Measurements from ENCODE around the gene ARL9.

The ARL9 gene

DNA sequence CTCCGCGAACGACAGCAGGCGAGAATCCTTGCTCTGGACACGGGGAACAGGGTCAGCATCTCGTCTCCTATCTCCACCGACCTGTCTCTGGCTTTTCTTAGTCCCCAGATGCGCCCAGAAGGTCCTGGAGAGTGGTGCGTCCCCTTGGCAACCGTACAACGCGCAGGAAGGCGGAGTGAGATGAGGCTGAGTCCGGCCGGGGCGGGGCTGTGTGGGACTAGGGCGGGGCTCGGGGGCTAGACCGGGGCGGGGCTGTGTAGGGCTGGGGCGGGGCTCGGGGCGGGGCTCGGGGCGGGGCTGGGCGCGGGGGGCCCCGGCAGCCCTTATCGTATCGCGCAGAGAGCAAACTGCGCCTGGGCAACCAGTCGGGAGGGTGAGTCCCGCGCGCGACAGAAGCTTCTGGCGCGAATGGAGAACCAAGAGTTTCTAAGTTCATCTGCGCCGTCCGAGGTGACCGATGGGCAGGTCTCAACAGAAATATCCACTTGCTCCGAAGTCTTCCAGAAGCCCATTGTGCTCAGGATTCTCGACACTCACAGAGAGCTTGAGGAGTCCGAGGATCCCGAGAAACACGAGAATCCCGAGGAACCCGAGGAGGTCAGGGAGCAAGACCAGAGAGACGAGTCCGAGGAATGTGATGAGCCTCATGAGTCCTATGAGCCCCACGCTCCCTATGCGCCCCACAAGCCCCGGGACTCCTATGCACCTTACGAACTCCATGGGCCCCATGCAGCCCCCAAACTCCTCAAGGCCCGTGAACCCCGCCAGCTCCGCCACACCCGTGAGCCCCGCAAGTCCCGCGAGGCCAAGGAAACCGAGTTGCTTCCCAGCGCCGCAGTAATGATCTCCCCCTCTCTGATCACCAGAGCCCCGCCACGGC is 24.9 kb downstream of the ARL9 start:
- H3K4me3 ChIP-seq (replicated peaks; ENCODE audit: insufficient read depth, low read length): peak overlapping the region; percentile 46
- DNase-seq (ENCODE audit: low read depth in 1 of 2, low spot score in 1 of 2): peak; percentile 40 to 57
- no peak overlapping the region for H3K27ac ChIP-seq (replicated peaks)
- H3K27me3 ChIP-seq (ENCODE audit: insufficient read depth, poor library complexity, severe bottlenecking): peaks cover 22% of the 10 kb centered on the region
- TF ChIP-seq, protein P1, sequence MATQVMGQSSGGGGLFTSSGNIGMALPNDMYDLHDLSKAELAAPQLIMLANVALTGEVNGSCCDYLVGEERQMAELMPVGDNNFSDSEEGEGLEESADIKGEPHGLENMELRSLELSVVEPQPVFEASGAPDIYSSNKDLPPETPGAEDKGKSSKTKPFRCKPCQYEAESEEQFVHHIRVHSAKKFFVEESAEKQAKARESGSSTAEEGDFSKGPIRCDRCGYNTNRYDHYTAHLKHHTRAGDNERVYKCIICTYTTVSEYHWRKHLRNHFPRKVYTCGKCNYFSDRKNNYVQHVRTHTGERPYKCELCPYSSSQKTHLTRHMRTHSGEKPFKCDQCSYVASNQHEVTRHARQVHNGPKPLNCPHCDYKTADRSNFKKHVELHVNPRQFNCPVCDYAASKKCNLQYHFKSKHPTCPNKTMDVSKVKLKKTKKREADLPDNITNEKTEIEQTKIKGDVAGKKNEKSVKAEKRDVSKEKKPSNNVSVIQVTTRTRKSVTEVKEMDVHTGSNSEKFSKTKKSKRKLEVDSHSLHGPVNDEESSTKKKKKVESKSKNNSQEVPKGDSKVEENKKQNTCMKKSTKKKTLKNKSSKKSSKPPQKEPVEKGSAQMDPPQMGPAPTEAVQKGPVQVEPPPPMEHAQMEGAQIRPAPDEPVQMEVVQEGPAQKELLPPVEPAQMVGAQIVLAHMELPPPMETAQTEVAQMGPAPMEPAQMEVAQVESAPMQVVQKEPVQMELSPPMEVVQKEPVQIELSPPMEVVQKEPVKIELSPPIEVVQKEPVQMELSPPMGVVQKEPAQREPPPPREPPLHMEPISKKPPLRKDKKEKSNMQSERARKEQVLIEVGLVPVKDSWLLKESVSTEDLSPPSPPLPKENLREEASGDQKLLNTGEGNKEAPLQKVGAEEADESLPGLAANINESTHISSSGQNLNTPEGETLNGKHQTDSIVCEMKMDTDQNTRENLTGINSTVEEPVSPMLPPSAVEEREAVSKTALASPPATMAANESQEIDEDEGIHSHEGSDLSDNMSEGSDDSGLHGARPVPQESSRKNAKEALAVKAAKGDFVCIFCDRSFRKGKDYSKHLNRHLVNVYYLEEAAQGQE (IDR thresholded peaks at IDR 0.05; ENCODE audit: insufficient replicate concordance, low read depth): no peak
- TF ChIP-seq SPI1 (IDR thresholded peaks at IDR 0.05; ENCODE audit: borderline replicate concordance, low read depth) (no peak), POLR2AphosphoS5 (IDR thresholded peaks at IDR 0.05; ENCODE audit: low read depth) (no peak), GABPA (IDR thresholded peaks at IDR 0.05; ENCODE audit: low read depth) (no peak)
- TF ChIP-seq, protein P2, sequence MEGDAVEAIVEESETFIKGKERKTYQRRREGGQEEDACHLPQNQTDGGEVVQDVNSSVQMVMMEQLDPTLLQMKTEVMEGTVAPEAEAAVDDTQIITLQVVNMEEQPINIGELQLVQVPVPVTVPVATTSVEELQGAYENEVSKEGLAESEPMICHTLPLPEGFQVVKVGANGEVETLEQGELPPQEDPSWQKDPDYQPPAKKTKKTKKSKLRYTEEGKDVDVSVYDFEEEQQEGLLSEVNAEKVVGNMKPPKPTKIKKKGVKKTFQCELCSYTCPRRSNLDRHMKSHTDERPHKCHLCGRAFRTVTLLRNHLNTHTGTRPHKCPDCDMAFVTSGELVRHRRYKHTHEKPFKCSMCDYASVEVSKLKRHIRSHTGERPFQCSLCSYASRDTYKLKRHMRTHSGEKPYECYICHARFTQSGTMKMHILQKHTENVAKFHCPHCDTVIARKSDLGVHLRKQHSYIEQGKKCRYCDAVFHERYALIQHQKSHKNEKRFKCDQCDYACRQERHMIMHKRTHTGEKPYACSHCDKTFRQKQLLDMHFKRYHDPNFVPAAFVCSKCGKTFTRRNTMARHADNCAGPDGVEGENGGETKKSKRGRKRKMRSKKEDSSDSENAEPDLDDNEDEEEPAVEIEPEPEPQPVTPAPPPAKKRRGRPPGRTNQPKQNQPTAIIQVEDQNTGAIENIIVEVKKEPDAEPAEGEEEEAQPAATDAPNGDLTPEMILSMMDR (IDR thresholded peaks at IDR 0.05; ENCODE audit: insufficient read depth, low read length): no peak

DNA sequence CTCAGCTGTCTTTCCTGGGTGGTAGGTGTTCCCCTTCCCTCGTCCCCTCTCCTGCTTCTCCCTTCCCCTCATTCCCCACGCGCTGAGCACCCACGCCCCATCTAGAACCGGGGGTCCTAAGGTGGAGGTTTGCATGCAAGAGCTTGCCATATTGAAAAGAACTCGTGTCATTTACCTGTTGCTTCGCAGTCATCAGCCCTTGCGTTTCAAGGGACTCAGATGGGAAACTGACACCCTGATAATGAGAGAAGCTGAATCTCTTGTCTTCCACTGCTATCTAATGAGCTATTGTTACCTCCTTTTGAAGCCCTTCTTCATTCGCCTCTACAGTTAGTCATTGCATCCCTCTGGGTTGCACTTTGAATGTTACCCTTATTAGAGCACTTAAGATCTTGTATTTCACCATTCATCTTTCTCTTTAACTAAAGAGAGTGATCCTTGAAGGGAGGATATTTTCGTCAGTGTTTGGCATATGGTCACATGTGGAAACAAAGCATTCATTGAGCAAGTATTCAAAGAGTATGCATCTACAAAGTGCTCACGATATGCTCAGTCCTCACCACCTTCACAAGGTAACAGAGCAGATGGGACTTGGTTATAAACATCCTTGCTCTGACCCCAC is 25.7 kb downstream of the ARL9 start:
- TF ChIP-seq GABPA (IDR thresholded peaks at IDR 0.05; ENCODE audit: low read depth) (no peak), SPI1 (IDR thresholded peaks at IDR 0.05; ENCODE audit: borderline replicate concordance, low read depth) (no peak), POLR2AphosphoS5 (IDR thresholded peaks at IDR 0.05; ENCODE audit: low read depth) (no peak)
- TF ChIP-seq, protein P2 (IDR thresholded peaks at IDR 0.05; ENCODE audit: insufficient read depth, low read length): no peak
- TF ChIP-seq, protein P1 (IDR thresholded peaks at IDR 0.05; ENCODE audit: insufficient replicate concordance, low read depth): no peak
- no peak overlapping the region for H3K27ac ChIP-seq (replicated peaks)
- DNase-seq (ENCODE audit: low read depth in 1 of 2, low spot score in 1 of 2): no peak
- peak overlapping the region; percentile 46 for H3K4me3 ChIP-seq (replicated peaks; ENCODE audit: insufficient read depth, low read length)
- peaks cover 22% of the 10 kb centered on the region for H3K27me3 ChIP-seq (ENCODE audit: insufficient read depth, poor library complexity, severe bottlenecking)

DNA sequence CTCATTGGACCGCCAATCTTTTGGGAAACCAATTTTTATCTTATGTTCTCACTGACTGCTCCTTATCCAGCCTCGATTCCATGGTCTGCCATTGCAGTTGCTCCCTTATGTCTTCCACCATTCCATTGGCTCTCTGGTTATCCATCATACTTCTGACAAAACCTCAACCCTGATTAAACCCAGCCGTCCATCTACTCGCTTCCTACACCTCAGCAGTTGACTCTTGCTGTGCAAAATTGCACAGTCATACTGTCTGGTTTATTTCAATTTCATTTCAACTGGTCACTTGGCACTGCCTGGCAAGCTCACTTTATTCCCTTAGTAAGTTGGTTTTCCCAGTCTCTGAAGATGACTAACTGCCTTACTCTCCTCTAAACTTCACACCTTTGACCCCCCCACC is 26.2 kb downstream of the ARL9 start:
- H3K27ac ChIP-seq (replicated peaks): no peak overlapping the region
- peaks cover 22% of the 10 kb centered on the region for H3K27me3 ChIP-seq (ENCODE audit: insufficient read depth, poor library complexity, severe bottlenecking)
- TF ChIP-seq, protein P1 (IDR thresholded peaks at IDR 0.05; ENCODE audit: insufficient replicate concordance, low read depth): no peak
- TF ChIP-seq SPI1 (IDR thresholded peaks at IDR 0.05; ENCODE audit: borderline replicate concordance, low read depth) (no peak), POLR2AphosphoS5 (IDR thresholded peaks at IDR 0.05; ENCODE audit: low read depth) (no peak), GABPA (IDR thresholded peaks at IDR 0.05; ENCODE audit: low read depth) (no peak)
- TF ChIP-seq, protein P2 (IDR thresholded peaks at IDR 0.05; ENCODE audit: insufficient read depth, low read length): no peak
- H3K4me3 ChIP-seq (replicated peaks; ENCODE audit: insufficient read depth, low read length): no peak overlapping the region
- DNase-seq (ENCODE audit: low read depth in 1 of 2, low spot score in 1 of 2): no peak

Measured in HL-60 (cell line).